OCI-LY7 (cell line): ENCODE measurements around the gene CEP112. TPM values are rescaled to one million over a fixed set of nuclear protein-coding genes. Genes with fewer than 3 reads are reported as not detected.

ENCODE experiments used
- BruUV-seq: library from RNA; stranded (reverse); fragments of 400-500 nt; replicated peaks from 2 replicates; lab custom pipeline; 2021; lab: Mats Ljungman, UMichigan
- CTCF ChIA-PET: fragments of 300-600 bp; sonication (Branson Sonifier 250); formaldehyde crosslinking; loops from one replicate; lab custom pipeline; 2022; ENCODE audit warnings: antibody characterized with exemption; ENCODE audit not compliant: unreplicated experiment; lab: Charles Lee
- POLR2A ChIA-PET: fragments of 300-600 bp; sonication (Branson Sonifier 250); formaldehyde crosslinking; loops from one replicate; lab custom pipeline; 2022; ENCODE audit warnings: antibody characterized with exemption; lab: Charles Lee
- DNase-seq: peaks from one replicate; pipeline ENCODE4 v3.0.0-alpha.2; 2015; ENCODE audit warnings: low spot score
- H2AFZ ChIP-seq: fragments of 200-600 bp; sonication (generic), shearing (Covaris generic); 2 replicates; pipeline ENCODE4 v1.6.1; 2014; ENCODE audit warnings: mild to moderate bottlenecking, antibody characterized with exemption, low read length, moderate library complexity
- H3K27ac ChIP-seq: fragments of 200-600 bp; sonication (generic); 2 replicates; pipeline ENCODE4 v1.5.1; 2014; ENCODE audit warnings: mixed run types, low read depth, mild to moderate bottlenecking, moderate library complexity, low read length, inconsistent platforms; ENCODE audit not compliant: poor library complexity, severe bottlenecking
- H3K36me3 ChIP-seq: fragments of 200-600 bp; sonication (generic); 2 replicates; pipeline ENCODE4 v1.6.1; 2014; ENCODE audit warnings: mild to moderate bottlenecking, antibody characterized with exemption, low read length, moderate library complexity, mixed read lengths; ENCODE audit not compliant: insufficient read depth
- H3K4me1 ChIP-seq: fragments of 200-600 bp; sonication (generic); 2 replicates; pipeline ENCODE4 v1.5.1; 2014; ENCODE audit warnings: mild to moderate bottlenecking, low read length; ENCODE audit not compliant: insufficient read depth, poor library complexity, severe bottlenecking
- H3K4me2 ChIP-seq: fragments of 200-600 bp; sonication (generic); 2 replicates; pipeline ENCODE4 v1.6.1; 2014; ENCODE audit warnings: mild to moderate bottlenecking, low read length
- H3K4me3 ChIP-seq: fragments of 200-600 bp; sonication (generic); 2 replicates; pipeline ENCODE4 v1.5.1; 2014; ENCODE audit warnings: mild to moderate bottlenecking, low read depth, low read length; ENCODE audit not compliant: poor library complexity, severe bottlenecking
- H3K79me2 ChIP-seq: fragments of 200-600 bp; sonication (generic); 2 replicates; pipeline ENCODE4 v1.6.1; 2016; ENCODE audit warnings: low read depth, mild to moderate bottlenecking, low read length, moderate library complexity, mixed read lengths; ENCODE audit not compliant: insufficient read depth
- H3K9me2 ChIP-seq: fragments of 200-600 bp; sonication (generic); 2 replicates; pipeline ENCODE4 v1.6.1; 2016; ENCODE audit warnings: mild to moderate bottlenecking, low read length, mixed read lengths; ENCODE audit not compliant: insufficient read depth
- H3K9me3 ChIP-seq: fragments of 200-600 bp; sonication (generic); 2 replicates; pipeline ENCODE4 v1.6.1; 2014; ENCODE audit warnings: mild to moderate bottlenecking, mixed run types, low read length, mixed read lengths
- H4K20me1 ChIP-seq: fragments of 200-600 bp; sonication (generic); 2 replicates; pipeline ENCODE4 v1.6.1; 2014; ENCODE audit warnings: mild to moderate bottlenecking, antibody characterized with exemption, low read length, moderate library complexity, mixed read lengths; ENCODE audit not compliant: insufficient read depth
- EZH2phosphoT487 ChIP-seq: fragments of 200-600 bp; sonication (generic); IDR thresholded peaks from 2 replicates; pipeline ENCODE4 v1.6.1; 2018; ENCODE audit warnings: low read depth, borderline replicate concordance, mild to moderate bottlenecking, mixed run types, antibody characterized with exemption, low read length, moderate library complexity, mixed read lengths
- intact Hi-C: fragments of 100-400 bp; cut with micrococcal nuclease; formaldehyde crosslinking; loops from one replicate; pipeline ENCODE4 v1.10.0; 2022; ENCODE audit not compliant: unreplicated experiment
- total RNA-seq, 2 experiments: library from RNA; depleted of rRNA in 1 of 2; stranded (reverse); fragments of >200 nt in 1 of 2; shearing (Covaris generic) in 1 of 2; gene quantifications; 2 replicates each; pipeline ENCODE4 v1.2.3, GENCODE V29; 2014 to 2022
- TF ChIP-seq, protein P1 (sequence below): fragments of 200-600 bp; sonication (generic); conservative IDR thresholded peaks from 2 replicates; pipeline ENCODE4 v1.5.1; 2014; ENCODE audit warnings: mild to moderate bottlenecking, antibody characterized with exemption, low read length, moderate library complexity, mixed read lengths

CEP112 gene
- total RNA-seq, 2 experiments from 2014 or later: 2.7 to 6.9 TPM

DNA sequence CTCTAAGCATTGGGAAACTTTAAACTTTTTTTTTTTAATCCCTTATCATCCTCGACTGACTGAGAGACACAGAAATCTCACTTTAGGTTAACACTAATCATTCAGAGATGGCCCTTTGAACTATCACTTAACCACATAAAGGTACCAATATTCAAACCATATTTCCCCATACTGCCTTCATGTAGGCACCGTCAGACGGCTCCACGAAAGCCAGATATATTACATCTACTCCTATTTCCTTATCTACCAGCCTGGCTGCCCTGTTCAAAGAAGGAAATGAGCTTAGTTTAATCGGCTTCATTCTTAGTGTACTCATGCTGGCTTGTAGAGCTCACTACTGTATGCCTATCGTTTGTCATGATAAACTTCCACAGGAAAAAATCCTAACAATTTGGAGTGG, 270.9 kb downstream of the CEP112 start:
- no peaks in the 10 kb centered on the region for H3K79me2 ChIP-seq
- no TSS peak for BruUV-seq
- TF ChIP-seq, protein P1, sequence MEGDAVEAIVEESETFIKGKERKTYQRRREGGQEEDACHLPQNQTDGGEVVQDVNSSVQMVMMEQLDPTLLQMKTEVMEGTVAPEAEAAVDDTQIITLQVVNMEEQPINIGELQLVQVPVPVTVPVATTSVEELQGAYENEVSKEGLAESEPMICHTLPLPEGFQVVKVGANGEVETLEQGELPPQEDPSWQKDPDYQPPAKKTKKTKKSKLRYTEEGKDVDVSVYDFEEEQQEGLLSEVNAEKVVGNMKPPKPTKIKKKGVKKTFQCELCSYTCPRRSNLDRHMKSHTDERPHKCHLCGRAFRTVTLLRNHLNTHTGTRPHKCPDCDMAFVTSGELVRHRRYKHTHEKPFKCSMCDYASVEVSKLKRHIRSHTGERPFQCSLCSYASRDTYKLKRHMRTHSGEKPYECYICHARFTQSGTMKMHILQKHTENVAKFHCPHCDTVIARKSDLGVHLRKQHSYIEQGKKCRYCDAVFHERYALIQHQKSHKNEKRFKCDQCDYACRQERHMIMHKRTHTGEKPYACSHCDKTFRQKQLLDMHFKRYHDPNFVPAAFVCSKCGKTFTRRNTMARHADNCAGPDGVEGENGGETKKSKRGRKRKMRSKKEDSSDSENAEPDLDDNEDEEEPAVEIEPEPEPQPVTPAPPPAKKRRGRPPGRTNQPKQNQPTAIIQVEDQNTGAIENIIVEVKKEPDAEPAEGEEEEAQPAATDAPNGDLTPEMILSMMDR: no peak
- TF ChIP-seq EZH2phosphoT487: no peak
- no peaks in the 10 kb centered on the region for H3K4me1 ChIP-seq
- no peak for DNase-seq
- no peaks in the 10 kb centered on the region for H4K20me1 ChIP-seq
- H3K9me2 ChIP-seq: no peaks in the 10 kb centered on the region
- ChIA-PET POLR2A (no interaction called here), CTCF (no interaction called here)
- no peak overlapping the region for H2AFZ ChIP-seq
- no peaks in the 10 kb centered on the region for H3K36me3 ChIP-seq
- H3K4me2 ChIP-seq: no peak overlapping the region
- H3K9me3 ChIP-seq: no peaks in the 10 kb centered on the region
- H3K27ac ChIP-seq: no peak overlapping the region
- no peak overlapping the region for H3K4me3 ChIP-seq
- intact Hi-C loops: no loop called here

DNA sequence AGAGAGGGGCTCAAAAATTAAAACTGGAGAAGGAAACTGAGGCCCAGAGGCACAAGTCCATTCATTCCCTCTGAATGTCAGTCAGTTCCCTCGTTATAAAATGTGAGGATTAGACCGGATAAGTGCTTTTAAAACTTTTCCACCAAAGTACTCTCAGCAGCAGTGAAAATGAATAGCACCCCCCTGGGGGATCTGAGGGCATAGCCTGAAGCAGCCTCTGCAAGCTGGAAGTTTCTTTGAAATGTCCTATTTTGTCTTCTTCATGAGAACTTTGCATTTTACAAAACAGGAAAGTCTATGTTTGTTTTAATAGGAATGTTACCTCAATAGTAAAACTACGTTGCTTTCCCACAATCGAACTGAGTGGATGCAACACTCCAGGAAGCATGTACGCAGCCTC, 273.0 kb downstream of the CEP112 start:
- Histone ChIP-seq H4K20me1 (no peaks in the 10 kb centered on the region), H2AFZ (no peak overlapping the region), H3K9me3 (peaks cover 3% of the 10 kb centered on the region; the same call in 1 of the 2 replicates), H3K9me2 (no peaks in the 10 kb centered on the region), H3K4me3 (no peak overlapping the region), H3K4me1 (peaks cover 9% of the 10 kb centered on the region), H3K4me2 (no peak overlapping the region), H3K27ac (no peak overlapping the region), H3K79me2 (no peaks in the 10 kb centered on the region), H3K36me3 (no peaks in the 10 kb centered on the region)
- CTCF ChIA-PET: no interaction called here
- no TSS peak for BruUV-seq
- DNase-seq: no peak
- TF ChIP-seq, protein P1: no peak
- no peak for TF ChIP-seq EZH2phosphoT487
- POLR2A ChIA-PET: interaction anchor here (0.6 kb wide), 1 partner anchor 89 kb away, joined by 3 read pairs; no protein-coding TSS in a partner anchor
- intact Hi-C loops: no loop called here

DNA sequence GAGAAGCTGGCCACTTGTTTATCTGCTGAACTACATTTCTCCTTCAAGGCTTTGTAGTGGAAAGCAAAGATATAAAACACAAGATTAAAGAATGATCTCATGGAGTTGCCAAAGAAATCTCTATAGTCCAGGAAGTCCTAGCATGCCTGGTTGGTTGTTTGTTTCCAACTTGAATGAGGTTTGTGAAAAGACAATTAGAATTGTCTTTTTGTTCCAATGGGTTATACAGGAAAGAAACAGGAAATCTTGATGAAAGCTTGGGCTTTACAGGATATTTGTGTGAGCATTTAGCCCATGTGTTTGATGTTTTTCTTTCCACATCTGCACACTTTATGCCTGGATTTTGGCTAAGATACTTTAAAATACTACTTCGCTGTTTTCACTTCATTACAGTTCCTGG, 273.4 kb downstream of the CEP112 start:
- no peak overlapping the region for H3K27ac ChIP-seq
- H3K9me2 ChIP-seq: no peaks in the 10 kb centered on the region
- no peaks in the 10 kb centered on the region for H3K79me2 ChIP-seq
- H2AFZ ChIP-seq: no peak overlapping the region
- ChIA-PET CTCF (no interaction called here), POLR2A (interaction anchor here (0.6 kb wide), 1 partner anchor 89 kb away, joined by 3 read pairs; no protein-coding TSS in a partner anchor)
- no peaks in the 10 kb centered on the region for H3K36me3 ChIP-seq
- peaks cover 3% of the 10 kb centered on the region; the same call in 1 of the 2 replicates for H3K9me3 ChIP-seq
- no peaks in the 10 kb centered on the region for H4K20me1 ChIP-seq
- TF ChIP-seq, protein P1: no peak
- TF ChIP-seq EZH2phosphoT487: no peak
- H3K4me3 ChIP-seq: no peak overlapping the region
- H3K4me2 ChIP-seq: no peak overlapping the region
- peaks cover 9% of the 10 kb centered on the region for H3K4me1 ChIP-seq
- intact Hi-C loops: no loop called here
- DNase-seq: no peak
- BruUV-seq: no TSS peak
